Colonic mucosa (tissue), 4 donors: ENCODE measurements around the gene CLPSL2. TPM values are rescaled to one million over a fixed set of nuclear protein-coding genes. Genes with fewer than 3 reads are reported as not detected.

Source experiments
- DNase-seq: peaks from one replicate; pipeline ENCODE4 v3.0.0-alpha.2; 2020
- H3K27ac ChIP-seq: fragments of 200-600 bp; one replicate; pipeline ENCODE4 v1.8.0; 2021
- H3K27me3 ChIP-seq: fragments of 200-600 bp; one replicate; pipeline ENCODE4 v1.8.0; 2021
- H3K36me3 ChIP-seq: fragments of 200-600 bp; one replicate; pipeline ENCODE4 v1.8.0; 2021
- H3K4me1 ChIP-seq: fragments of 200-600 bp; one replicate; pipeline ENCODE4 v1.8.0; 2021; ENCODE audit warnings: mild to moderate bottlenecking
- H3K4me3 ChIP-seq: fragments of 200-600 bp; one replicate; pipeline ENCODE4 v1.8.0; 2021
- H3K9ac ChIP-seq, 2 donors: one replicate each; pipeline ENCODE4 v1.7.0; 2013; ENCODE audit warnings: control low read depth in 2 of 2, low read depth in 2 of 2, low read length in 2 of 2
- H3K9me3 ChIP-seq: fragments of 200-600 bp; one replicate; pipeline ENCODE4 v1.8.0; 2021
- intact Hi-C: fragments of 100-400 bp; cut with DNase I; formaldehyde crosslinking; loops from one replicate; pipeline ENCODE4 v1.14.1; 2022
- total RNA-seq, 2 donors: library from RNA; stranded (reverse); fragmentation: NEBNext Ultra II Directional in 1 of 2; extraction: Animal tissue kit (Norgen Biotek cat#: 25700) in 1 of 2; gene quantifications; one replicate each; pipeline ENCODE4 v1.2.1, GENCODE V29; 2021
- TF ChIP-seq, protein P1 (sequence below): fragments of 200-600 bp; IDR thresholded peaks from one replicate; pipeline ENCODE4 v1.8.0; 2022; ENCODE audit warnings: antibody characterized with exemption, mild to moderate bottlenecking
- donor health status: healthy.
- donor health status: DM: no; HTN: no; CAD: no.
- donor health status: DM: no; HTN: no; CAD: no.

CLPSL2 gene
- total RNA-seq, 2 donors from 2014 or later = not detected

DNA sequence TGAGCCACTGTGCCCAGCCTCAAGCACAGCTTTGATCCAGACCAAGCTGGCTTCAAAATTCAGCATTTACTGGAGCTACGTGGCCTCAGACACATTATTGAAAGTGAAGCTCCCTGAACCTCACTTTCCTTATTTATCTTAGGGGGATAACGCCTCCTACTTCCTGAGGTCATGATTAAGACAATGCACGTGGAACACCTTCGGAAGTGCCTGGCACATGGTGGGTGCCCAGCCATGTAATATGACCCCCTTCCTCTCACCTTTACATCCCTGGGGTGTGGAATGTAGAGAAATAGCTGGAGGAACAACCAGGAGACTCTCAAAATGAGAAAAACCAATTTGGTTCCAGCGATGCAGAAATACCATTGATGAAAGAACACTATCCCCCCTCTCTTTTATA, 22.3 kb downstream of the CLPSL2 start:
- Histone ChIP-seq H3K4me1 (no peaks in the 10 kb centered on the region), H3K9ac (no peak overlapping the region), H3K27ac (no peak overlapping the region), H3K4me3 (no peak overlapping the region), H3K9me3 (no peaks in the 10 kb centered on the region), H3K27me3 (no peaks in the 10 kb centered on the region), H3K36me3 (no peaks in the 10 kb centered on the region)
- TF ChIP-seq, protein P1, sequence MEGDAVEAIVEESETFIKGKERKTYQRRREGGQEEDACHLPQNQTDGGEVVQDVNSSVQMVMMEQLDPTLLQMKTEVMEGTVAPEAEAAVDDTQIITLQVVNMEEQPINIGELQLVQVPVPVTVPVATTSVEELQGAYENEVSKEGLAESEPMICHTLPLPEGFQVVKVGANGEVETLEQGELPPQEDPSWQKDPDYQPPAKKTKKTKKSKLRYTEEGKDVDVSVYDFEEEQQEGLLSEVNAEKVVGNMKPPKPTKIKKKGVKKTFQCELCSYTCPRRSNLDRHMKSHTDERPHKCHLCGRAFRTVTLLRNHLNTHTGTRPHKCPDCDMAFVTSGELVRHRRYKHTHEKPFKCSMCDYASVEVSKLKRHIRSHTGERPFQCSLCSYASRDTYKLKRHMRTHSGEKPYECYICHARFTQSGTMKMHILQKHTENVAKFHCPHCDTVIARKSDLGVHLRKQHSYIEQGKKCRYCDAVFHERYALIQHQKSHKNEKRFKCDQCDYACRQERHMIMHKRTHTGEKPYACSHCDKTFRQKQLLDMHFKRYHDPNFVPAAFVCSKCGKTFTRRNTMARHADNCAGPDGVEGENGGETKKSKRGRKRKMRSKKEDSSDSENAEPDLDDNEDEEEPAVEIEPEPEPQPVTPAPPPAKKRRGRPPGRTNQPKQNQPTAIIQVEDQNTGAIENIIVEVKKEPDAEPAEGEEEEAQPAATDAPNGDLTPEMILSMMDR = no peak
- DNase-seq = no peak
- intact Hi-C loops = no loop called here

DNA sequence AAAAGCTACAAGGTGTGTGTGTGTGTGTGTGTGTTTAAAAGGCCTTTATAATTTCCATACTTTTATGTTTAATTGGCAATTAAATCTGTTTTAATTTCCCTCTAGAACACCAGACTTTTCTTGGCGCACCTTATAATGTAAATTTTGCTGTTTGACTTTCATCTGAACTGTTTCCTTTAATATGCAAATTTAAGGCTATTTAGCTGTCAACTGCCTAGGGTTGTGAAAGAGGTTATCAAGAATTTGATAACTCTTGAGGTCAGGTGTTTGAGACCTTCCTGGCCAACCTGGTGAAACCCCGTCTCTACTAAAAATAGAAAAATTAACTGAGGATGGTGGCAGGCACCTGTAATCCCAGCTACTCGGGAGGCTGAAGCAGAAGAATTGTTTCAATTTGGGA, 24.8 kb downstream of the CLPSL2 start:
- Histone ChIP-seq H3K4me1 (no peaks in the 10 kb centered on the region), H3K4me3 (no peak overlapping the region), H3K27ac (no peak overlapping the region), H3K36me3 (no peaks in the 10 kb centered on the region), H3K27me3 (no peaks in the 10 kb centered on the region), H3K9ac (no peak overlapping the region), H3K9me3 (no peaks in the 10 kb centered on the region)
- no peak for DNase-seq
- TF ChIP-seq, protein P1 = no peak
- intact Hi-C loops = no loop called here

GRCh38 chr6:35804996-35805736, 28.8 kb downstream of the CLPSL2 start, which contains the start of gene LHFPL5:
Gene LHFPL5, plus strand, starts transcription at chr6:35805352. Its CDS starts 319 bp downstream, at chr6:35805671.
- Histone ChIP-seq H3K27ac (no peak within 1 kb of the TSS), H3K9me3 (no peaks in the 10 kb centered on the region), H3K27me3 (no peaks in the 10 kb centered on the region), H3K9ac (no peak within 1 kb of the TSS), H3K4me3 (no peak within 1 kb of the TSS), H3K4me1 (no peaks in the 10 kb centered on the region), H3K36me3 (no peaks in the 10 kb centered on the region)
- intact Hi-C loops = no loop called here
- TF ChIP-seq, protein P1 = no peak
- peak; percentile 32 for DNase-seq

GRCh38 chr6:35808688-35809087, 32.3 kb downstream of the CLPSL2 start:
- no peak for DNase-seq
- Histone ChIP-seq H3K9me3 (no peaks in the 10 kb centered on the region), H3K27me3 (no peaks in the 10 kb centered on the region), H3K9ac (no peak overlapping the region), H3K4me3 (no peak overlapping the region), H3K36me3 (no peaks in the 10 kb centered on the region), H3K27ac (no peak overlapping the region), H3K4me1 (no peaks in the 10 kb centered on the region)
- intact Hi-C loops = no loop called here
- TF ChIP-seq, protein P1 = no peak

DNA sequence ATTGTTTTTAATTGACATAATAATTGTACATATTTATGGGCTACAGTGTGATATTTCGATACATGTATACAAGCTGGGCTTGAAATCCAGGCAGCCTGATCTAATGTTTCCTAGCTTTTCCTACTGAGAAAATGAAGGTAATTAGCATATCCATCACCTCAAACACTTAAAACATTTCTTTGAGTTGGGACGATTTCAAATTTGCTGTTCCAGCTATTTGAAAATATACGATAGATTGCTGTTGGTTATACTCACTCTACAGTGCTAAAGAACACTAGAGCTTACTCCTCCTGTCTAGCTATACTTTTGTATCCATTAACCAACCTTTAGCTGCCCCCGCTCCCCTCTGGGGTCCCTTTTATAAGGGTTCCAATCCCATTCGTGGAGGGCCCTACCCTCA, 33.4 kb downstream of the CLPSL2 start:
- TF ChIP-seq, protein P1 = no peak
- Histone ChIP-seq H3K27ac (no peak overlapping the region), H3K9me3 (no peaks in the 10 kb centered on the region), H3K4me1 (no peaks in the 10 kb centered on the region), H3K36me3 (no peaks in the 10 kb centered on the region), H3K9ac (no peak overlapping the region), H3K27me3 (no peaks in the 10 kb centered on the region), H3K4me3 (no peak overlapping the region)
- intact Hi-C loops = no loop called here
- no peak for DNase-seq
